Measurements from ENCODE around the gene RRP8.
A peak's percentile ranks its signal among the peaks of the same experiment; 100 is the strongest.

RRP8 gene

DNA sequence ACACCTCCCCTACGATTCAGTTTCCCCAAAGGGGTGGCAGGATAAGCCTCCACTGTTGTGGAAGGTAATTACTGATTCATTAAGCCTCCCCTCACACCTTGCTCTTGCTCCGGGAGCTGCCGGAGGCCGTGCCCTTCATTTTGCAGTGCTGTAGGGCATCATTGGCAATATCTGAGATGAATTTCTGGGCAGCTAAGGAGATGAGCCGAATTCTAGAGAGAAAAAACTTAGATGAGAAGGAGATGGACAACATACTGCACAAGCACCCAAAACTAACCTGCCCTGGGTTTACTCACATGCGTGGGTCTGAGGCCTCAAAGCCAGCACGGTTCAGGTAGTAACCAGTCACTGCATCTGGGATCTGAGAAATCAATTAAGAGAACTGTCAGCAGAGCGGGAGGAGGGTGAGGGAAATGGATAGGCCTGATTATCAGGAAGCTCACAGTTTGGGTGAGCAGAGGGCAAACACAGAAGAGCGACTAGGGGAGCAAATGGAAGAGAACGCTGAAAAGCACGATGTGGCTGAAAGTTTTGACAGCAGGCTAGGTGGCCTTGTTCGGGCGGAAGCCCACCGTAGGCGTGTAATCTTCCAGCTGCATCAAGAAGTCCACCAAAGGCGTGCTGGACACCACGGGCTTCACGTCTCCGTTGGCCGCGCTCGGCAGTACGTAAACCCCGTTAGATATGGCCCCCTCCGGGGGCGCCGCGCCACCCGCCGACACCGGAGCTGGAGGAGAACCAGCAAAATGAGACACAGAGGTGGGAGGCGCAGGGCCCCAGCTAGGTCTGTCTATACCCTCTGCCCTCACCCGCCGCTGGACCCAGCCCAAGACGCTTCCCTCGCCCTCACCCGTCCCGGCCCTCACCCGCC lies 7.9 kb upstream of the RRP8 start:
- no peaks in the 10 kb centered on the region for H3K27me3 ChIP-seq (ENCODE audit: control insufficient read depth in 3 of 3, insufficient read depth in 3 of 3, low read depth in 1 of 3, low read length in 3 of 3)
- H3K4me3 ChIP-seq (ENCODE audit: low read length in 2 of 2) = peak overlapping the region; percentile 66 to 88
- H3K4me1 ChIP-seq (ENCODE audit: control insufficient read depth in 2 of 2, insufficient read depth in 1 of 2, low read depth in 1 of 2, low read length in 2 of 2) = peaks cover 9 to 26% of the 10 kb centered on the region in 2 donors
- H3K18ac ChIP-seq (ENCODE audit: low read length) = peak overlapping the region; percentile 73
- H3K79me1 ChIP-seq (ENCODE audit: low read depth, low read length) = peaks cover 3% of the 10 kb centered on the region
- no peak overlapping the region for H4K91ac ChIP-seq (ENCODE audit: low read depth, low read length, poor library complexity)
- peak overlapping the region; percentile 87 for H2AFZ ChIP-seq (ENCODE audit: low read length)
- H3K23ac ChIP-seq (ENCODE audit: low read depth, low read length, poor library complexity) = peak overlapping the region; percentile 90
- no peak overlapping the region for H2BK15ac ChIP-seq (ENCODE audit: low read length)
- H2BK5ac ChIP-seq (ENCODE audit: low read length) = no peak overlapping the region
- no peak overlapping the region for H4K8ac ChIP-seq (ENCODE audit: low read depth, low read length)
- H2AK5ac ChIP-seq (ENCODE audit: low read depth, low read length) = no peak overlapping the region
- no peak overlapping the region for H3K4ac ChIP-seq (ENCODE audit: low read length)
- no peak for DNase-seq (ENCODE audit: low spot score)
- no peaks in the 10 kb centered on the region for H3K9me3 ChIP-seq (replicated peaks in 1 of 2; ENCODE audit: control insufficient read depth in 2 of 2, insufficient read depth in 1 of 2, low read depth in 1 of 2, low read length in 2 of 2)
- no peak overlapping the region for H3K27ac ChIP-seq (replicated peaks; ENCODE audit: low read length)
- WGBS, 2 donors (ENCODE audit: extremely low coverage in 2 of 2, insufficient read length in 2 of 2, insufficient replicate concordance in 1 of 2) = no CpG with 5 or more reads among the region's 39 CpGs
- H3K9ac ChIP-seq (ENCODE audit: low read depth, low read length, poor library complexity) = peak overlapping the region; percentile 95
- H2BK120ac ChIP-seq (ENCODE audit: low read depth, low read length) = no peak overlapping the region
- H3K36me3 ChIP-seq (replicated peaks in 1 of 2; ENCODE audit: control insufficient read depth in 2 of 2, insufficient read depth in 2 of 2, low read length in 2 of 2) = peaks cover 38 to 70% of the 10 kb centered on the region in 2 donors
- peak overlapping the region; percentile 74 for H3K4me2 ChIP-seq (ENCODE audit: insufficient read depth, low read length, poor library complexity, severe bottlenecking)
- H2BK12ac ChIP-seq (ENCODE audit: low read length) = no peak overlapping the region
- peak overlapping the region; percentile 12 for H3K14ac ChIP-seq (ENCODE audit: low read length)

- Histone ChIP-seq H3K36me3 (replicated peaks in 1 of 2; ENCODE audit: control insufficient read depth in 2 of 2, insufficient read depth in 2 of 2, low read length in 2 of 2) (peaks cover 38 to 69% of the 10 kb centered on the region in 2 donors), H4K91ac (ENCODE audit: low read depth, low read length, poor library complexity) (no peak overlapping the region), H2BK15ac (ENCODE audit: low read length) (no peak overlapping the region), H2BK5ac (ENCODE audit: low read length) (no peak overlapping the region), H3K27ac (replicated peaks; ENCODE audit: low read length) (no peak overlapping the region), H4K8ac (ENCODE audit: low read depth, low read length) (no peak overlapping the region), H2AK5ac (ENCODE audit: low read depth, low read length) (no peak overlapping the region), H2AFZ (ENCODE audit: low read length) (no peak overlapping the region), H3K18ac (ENCODE audit: low read length) (no peak overlapping the region), H2BK120ac (ENCODE audit: low read depth, low read length) (no peak overlapping the region), H3K4me1 (ENCODE audit: control insufficient read depth in 2 of 2, insufficient read depth in 1 of 2, low read depth in 1 of 2, low read length in 2 of 2) (peaks cover 9 to 28% of the 10 kb centered on the region in 2 donors), H3K9me3 (replicated peaks in 1 of 2; ENCODE audit: control insufficient read depth in 2 of 2, insufficient read depth in 1 of 2, low read depth in 1 of 2, low read length in 2 of 2) (no peaks in the 10 kb centered on the region), H3K23ac (ENCODE audit: low read depth, low read length, poor library complexity) (no peak overlapping the region), H3K79me1 (ENCODE audit: low read depth, low read length) (peaks cover 3% of the 10 kb centered on the region), H3K14ac (ENCODE audit: low read length) (no peak overlapping the region), H3K4me2 (ENCODE audit: insufficient read depth, low read length, poor library complexity, severe bottlenecking) (no peak overlapping the region), H3K4me3 (ENCODE audit: low read length in 2 of 2) (peak overlapping the region in 1 of 2 donors; percentile 66), H3K9ac (ENCODE audit: low read depth, low read length, poor library complexity) (no peak overlapping the region), H3K27me3 (ENCODE audit: control insufficient read depth in 3 of 3, insufficient read depth in 3 of 3, low read depth in 1 of 3, low read length in 3 of 3) (no peaks in the 10 kb centered on the region), H2BK12ac (ENCODE audit: low read length) (no peak overlapping the region), H3K4ac (ENCODE audit: low read length) (no peak overlapping the region)
- DNase-seq (ENCODE audit: low spot score) = no peak
- WGBS, 2 donors (ENCODE audit: extremely low coverage in 2 of 2, insufficient read length in 2 of 2, insufficient replicate concordance in 1 of 2) = no CpG with 5 or more reads among the region's 6 CpGs
These were observed 7.2 kb upstream of the RRP8 start for GRCh38 chr11:6610591-6610990.

- Histone ChIP-seq H3K4me1 (ENCODE audit: control insufficient read depth in 2 of 2, insufficient read depth in 1 of 2, low read depth in 1 of 2, low read length in 2 of 2) (peaks cover 13 to 37% of the 10 kb centered on the region in 2 donors), H3K9me3 (replicated peaks in 1 of 2; ENCODE audit: control insufficient read depth in 2 of 2, insufficient read depth in 1 of 2, low read depth in 1 of 2, low read length in 2 of 2) (no peaks in the 10 kb centered on the region), H2BK15ac (ENCODE audit: low read length) (no peak overlapping the region), H3K14ac (ENCODE audit: low read length) (no peak overlapping the region), H2BK5ac (ENCODE audit: low read length) (no peak overlapping the region), H3K23ac (ENCODE audit: low read depth, low read length, poor library complexity) (no peak overlapping the region), H2AFZ (ENCODE audit: low read length) (no peak overlapping the region), H3K27me3 (ENCODE audit: control insufficient read depth in 3 of 3, insufficient read depth in 3 of 3, low read depth in 1 of 3, low read length in 3 of 3) (no peaks in the 10 kb centered on the region), H4K91ac (ENCODE audit: low read depth, low read length, poor library complexity) (no peak overlapping the region), H2BK12ac (ENCODE audit: low read length) (no peak overlapping the region), H2BK120ac (ENCODE audit: low read depth, low read length) (no peak overlapping the region), H3K36me3 (replicated peaks in 1 of 2; ENCODE audit: control insufficient read depth in 2 of 2, insufficient read depth in 2 of 2, low read length in 2 of 2) (peaks cover 38 to 62% of the 10 kb centered on the region in 2 donors), H3K9ac (ENCODE audit: low read depth, low read length, poor library complexity) (no peak overlapping the region), H3K79me1 (ENCODE audit: low read depth, low read length) (peaks cover 3% of the 10 kb centered on the region), H3K4me2 (ENCODE audit: insufficient read depth, low read length, poor library complexity, severe bottlenecking) (no peak overlapping the region), H4K8ac (ENCODE audit: low read depth, low read length) (no peak overlapping the region), H3K18ac (ENCODE audit: low read length) (no peak overlapping the region), H3K4me3 (ENCODE audit: low read length in 2 of 2) (no peak overlapping the region), H3K27ac (replicated peaks; ENCODE audit: low read length) (no peak overlapping the region), H3K4ac (ENCODE audit: low read length) (no peak overlapping the region), H2AK5ac (ENCODE audit: low read depth, low read length) (no peak overlapping the region)
- no CpG with 5 or more reads among the region's 8 CpGs for WGBS, 2 donors (ENCODE audit: extremely low coverage in 2 of 2, insufficient read length in 2 of 2, insufficient replicate concordance in 1 of 2)
- no peak for DNase-seq (ENCODE audit: low spot score)
These were observed 6.1 kb upstream of the RRP8 start for GRCh38 chr11:6609502-6610015.

DNA sequence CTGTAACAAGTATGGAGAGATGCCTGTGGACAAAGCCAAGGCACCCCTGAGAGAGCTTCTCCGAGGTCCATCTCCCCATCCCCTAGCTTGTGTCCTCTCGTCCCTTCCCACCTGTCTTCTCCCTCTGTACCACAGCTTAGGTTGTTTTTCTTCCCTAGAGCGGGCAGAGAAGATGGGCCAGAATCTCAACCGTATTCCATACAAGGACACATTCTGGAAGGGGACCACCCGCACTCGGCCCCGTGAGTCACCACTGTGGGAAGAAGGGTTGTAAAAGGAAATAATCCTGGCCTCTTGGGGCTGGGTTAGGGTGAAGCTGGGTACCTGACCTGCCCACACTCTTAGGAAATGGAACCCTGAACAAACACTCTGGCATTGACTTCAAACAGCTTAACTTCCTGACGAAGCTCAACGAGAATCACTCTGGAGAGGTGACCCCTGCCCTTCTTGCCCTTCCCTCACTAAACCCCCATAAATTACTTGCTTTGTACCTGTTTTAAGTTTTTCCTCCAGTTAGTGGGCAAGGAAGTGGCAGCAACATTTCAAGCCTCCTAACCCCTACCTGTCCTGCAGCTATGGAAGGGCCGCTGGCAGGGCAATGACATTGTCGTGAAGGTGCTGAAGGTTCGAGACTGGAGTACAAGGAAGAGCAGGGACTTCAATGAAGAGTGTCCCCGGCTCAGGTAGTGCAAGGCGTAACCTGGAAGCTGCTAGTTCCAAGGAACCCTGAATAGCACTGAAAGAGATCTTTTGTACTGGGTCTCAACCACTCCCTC lies 5.5 kb upstream of the RRP8 start:
- Histone ChIP-seq H3K9me3 (replicated peaks in 1 of 2; ENCODE audit: control insufficient read depth in 2 of 2, insufficient read depth in 1 of 2, low read depth in 1 of 2, low read length in 2 of 2) (no peaks in the 10 kb centered on the region), H3K27me3 (ENCODE audit: control insufficient read depth in 3 of 3, insufficient read depth in 3 of 3, low read depth in 1 of 3, low read length in 3 of 3) (no peaks in the 10 kb centered on the region), H2BK5ac (ENCODE audit: low read length) (no peak overlapping the region), H3K18ac (ENCODE audit: low read length) (no peak overlapping the region), H3K79me1 (ENCODE audit: low read depth, low read length) (peaks cover 6% of the 10 kb centered on the region), H4K91ac (ENCODE audit: low read depth, low read length, poor library complexity) (no peak overlapping the region), H3K14ac (ENCODE audit: low read length) (no peak overlapping the region), H2AFZ (ENCODE audit: low read length) (no peak overlapping the region), H2AK5ac (ENCODE audit: low read depth, low read length) (no peak overlapping the region), H2BK120ac (ENCODE audit: low read depth, low read length) (no peak overlapping the region), H4K8ac (ENCODE audit: low read depth, low read length) (no peak overlapping the region), H3K23ac (ENCODE audit: low read depth, low read length, poor library complexity) (no peak overlapping the region), H3K4me2 (ENCODE audit: insufficient read depth, low read length, poor library complexity, severe bottlenecking) (no peak overlapping the region), H3K9ac (ENCODE audit: low read depth, low read length, poor library complexity) (no peak overlapping the region), H3K27ac (replicated peaks; ENCODE audit: low read length) (no peak overlapping the region), H3K36me3 (replicated peaks in 1 of 2; ENCODE audit: control insufficient read depth in 2 of 2, insufficient read depth in 2 of 2, low read length in 2 of 2) (peaks cover 35 to 56% of the 10 kb centered on the region in 2 donors), H3K4ac (ENCODE audit: low read length) (no peak overlapping the region), H2BK15ac (ENCODE audit: low read length) (no peak overlapping the region), H3K4me3 (ENCODE audit: low read length in 2 of 2) (no peak overlapping the region), H2BK12ac (ENCODE audit: low read length) (no peak overlapping the region), H3K4me1 (ENCODE audit: control insufficient read depth in 2 of 2, insufficient read depth in 1 of 2, low read depth in 1 of 2, low read length in 2 of 2) (peaks cover 13 to 37% of the 10 kb centered on the region in 2 donors)
- no peak for DNase-seq (ENCODE audit: low spot score)
- WGBS, 2 donors (ENCODE audit: extremely low coverage in 2 of 2, insufficient read length in 2 of 2, insufficient replicate concordance in 1 of 2) = no CpG with 5 or more reads among the region's 14 CpGs

Data from neuronal stem cell (in vitro differentiated cells).